SK-N-SH (cell line): ENCODE results near the gene FAM227A. TPM values are rescaled to one million over a fixed set of nuclear protein-coding genes. Genes with fewer than 3 reads are reported as not detected.
A peak's percentile ranks its signal among the peaks of the same experiment; 100 is the strongest.

Experiments
- CTCF ChIA-PET: fragments of 300-600, 350-600 bp; formaldehyde crosslinking; extraction: SDS; loops from one replicate; lab custom pipeline; 2021; lab: Yijun Ruan, JAX
- POLR2A ChIA-PET: fragments of 350-600 bp; sonication (Branson Sonifier 250); formaldehyde crosslinking; extraction: SDS; loops from one replicate; lab custom pipeline; 2020; ENCODE audit warnings: antibody characterized with exemption, inconsistent platforms; lab: Yijun Ruan, JAX
- DNase-seq: peaks from one replicate; pipeline ENCODE4 v3.0.0; 2012
- H2AFZ ChIP-seq: fragments of 200-600 bp; sonication (generic); 2 replicates; pipeline ENCODE4 v1.8.1; 2016; ENCODE audit warnings: antibody characterized with exemption, mild to moderate bottlenecking, low read depth
- H3F3A ChIP-seq: fragments of 200-600 bp; sonication (generic); replicated peaks from 2 replicates; pipeline ENCODE3; 2016; ENCODE audit warnings: antibody characterized with exemption, mild to moderate bottlenecking; ENCODE audit not compliant: insufficient read depth
- H3K27ac ChIP-seq, 2 experiments: fragments of 200-500 bp in 1 of 2; fragments of 200-600 bp in 1 of 2; sonication (Bioruptor generic) in 1 of 2; sonication (generic), shearing (Covaris generic) in 1 of 2; 2 replicates each; pipeline versions ENCODE4 v1.5.1 to v1.6.1; 2014 to 2016; ENCODE audit warnings: low read depth in 2 of 2, inconsistent platforms in 1 of 2, low read length in 1 of 2, mild to moderate bottlenecking in 1 of 2, mixed read lengths in 1 of 2
- H3K27me3 ChIP-seq: fragments of 200-600 bp; sonication (generic), shearing (Covaris generic); 2 replicates; pipeline ENCODE4 v1.6.1; 2016; ENCODE audit warnings: mixed run types; ENCODE audit not compliant: insufficient read depth
- H3K36me3 ChIP-seq, 2 experiments: fragments of 200-500 bp in 1 of 2; fragments of 200-600 bp in 1 of 2; sonication (Bioruptor generic) in 1 of 2; sonication (generic) in 1 of 2; replicated peaks in 1 of 2; 2 replicates each; pipeline versions ENCODE3 to v1.5.1; 2014 to 2016; ENCODE audit warnings: low read length in 1 of 2, mild to moderate bottlenecking in 1 of 2; ENCODE audit not compliant: insufficient read depth in 2 of 2, control insufficient read depth in 1 of 2
- H3K4me1 ChIP-seq, 2 experiments: fragments of 200-500 bp in 1 of 2; fragments of 200-600 bp in 1 of 2; sonication (Bioruptor generic) in 1 of 2; sonication (generic), shearing (Covaris generic) in 1 of 2; 2 replicates each; pipeline versions ENCODE4 v1.5.1 to v1.6.1; 2014 to 2016; ENCODE audit warnings: low read depth in 1 of 2, low read length in 1 of 2, mixed run types in 1 of 2; ENCODE audit not compliant: insufficient read depth in 2 of 2, control insufficient read depth in 1 of 2
- H3K4me2 ChIP-seq: fragments of 200-600 bp; sonication (generic), shearing (Covaris generic); 2 replicates; pipeline ENCODE4 v1.6.1; 2017; ENCODE audit warnings: mixed run types
- H3K4me3 ChIP-seq, 2 experiments: fragments of 200-500 bp in 1 of 2; fragments of 200-600 bp in 1 of 2; sonication (Bioruptor generic) in 1 of 2; sonication (generic), shearing (Covaris generic) in 1 of 2; 2 replicates each; pipeline versions ENCODE4 v1.5.1 to v1.8.1; 2014 to 2016; ENCODE audit warnings: low read depth in 2 of 2, inconsistent platforms in 1 of 2, low read length in 1 of 2, mild to moderate bottlenecking in 1 of 2, mixed read lengths in 1 of 2, moderate library complexity in 1 of 2
- H3K79me2 ChIP-seq: fragments of 200-600 bp; sonication (generic); 2 replicates; pipeline ENCODE4 v1.8.1; 2017; ENCODE audit warnings: mild to moderate bottlenecking; ENCODE audit not compliant: insufficient read depth
- H3K9ac ChIP-seq: fragments of 200-600 bp; sonication (generic); 2 replicates; pipeline ENCODE4 v1.6.1; 2017; ENCODE audit warnings: mixed run types
- H3K9me2 ChIP-seq: fragments of 200-600 bp; sonication (generic); 2 replicates; pipeline ENCODE4 v1.6.1; 2017; ENCODE audit warnings: mixed run types
- H3K9me3 ChIP-seq: fragments of 200-600 bp; sonication (generic); 2 replicates; pipeline ENCODE4 v1.6.1; 2017; ENCODE audit warnings: mixed run types, mild to moderate bottlenecking, moderate library complexity
- H4K20me1 ChIP-seq: fragments of 200-600 bp; sonication (generic); 2 replicates; pipeline ENCODE4 v1.6.1; 2017; ENCODE audit warnings: mild to moderate bottlenecking, mixed run types; ENCODE audit not compliant: insufficient read depth
- JUND ChIP-seq: IDR thresholded peaks from 2 replicates; pipeline ENCODE4 v1.4.0; 2012
- NFIC ChIP-seq: IDR thresholded peaks from 2 replicates; pipeline ENCODE4 v1.4.0; 2012; ENCODE audit warnings: borderline replicate concordance
- NRF1 ChIP-seq: IDR thresholded peaks from 2 replicates; pipeline ENCODE4 v1.6.1; 2012; ENCODE audit warnings: low read depth, mild to moderate bottlenecking, low read length
- RAD21 ChIP-seq: IDR thresholded peaks from 2 replicates; pipeline ENCODE4 v1.6.1; 2012; ENCODE audit warnings: mild to moderate bottlenecking, low read length
- SIN3A ChIP-seq: IDR thresholded peaks from 2 replicates; pipeline ENCODE4 v1.6.1; 2012; ENCODE audit warnings: low read depth, mild to moderate bottlenecking, low read length, moderate library complexity, borderline replicate concordance
- TAF1 ChIP-seq: IDR thresholded peaks from 2 replicates; pipeline ENCODE4 v1.6.1; 2012; ENCODE audit warnings: low read depth, mild to moderate bottlenecking, low read length, moderate library complexity, borderline replicate concordance
- TCF12 ChIP-seq: IDR thresholded peaks from 2 replicates; pipeline ENCODE4 v1.4.0; 2012
- TEAD4 ChIP-seq: IDR thresholded peaks from 2 replicates; pipeline ENCODE4 v1.4.0; 2012; ENCODE audit warnings: mild to moderate bottlenecking, borderline replicate concordance; ENCODE audit not compliant: insufficient read depth
- WGBS: methylation state at CpG from one replicate; pipeline ENCODE4 v1.1.6; 2017; ENCODE audit warnings: low lambda C conversion rate; 5-methylcytosine and 5-hydroxymethylcytosine counted together
- polyA plus RNA-seq, 3 experiments: library from polyadenylated mRNA; depleted of rRNA; stranded (reverse); fragments of >200 nt; gene quantifications; 2 replicates each; pipeline ENCODE4 v1.2.3, GENCODE V29; 2012
- TF ChIP-seq, protein P1 (sequence below): IDR thresholded peaks from 2 replicates; pipeline ENCODE4 v1.4.0; 2012; ENCODE audit warnings: low read depth, borderline replicate concordance
- TF ChIP-seq, protein P2 (sequence below): IDR thresholded peaks from 2 replicates; pipeline ENCODE4 v1.6.1; 2012; ENCODE audit warnings: mild to moderate bottlenecking, low read depth, low read length, moderate library complexity
- TF ChIP-seq, protein P3 (sequence below): fragments of 200-600 bp; sonication (generic); IDR thresholded peaks from 2 replicates; pipeline ENCODE4 v1.6.1; 2017; ENCODE audit warnings: antibody characterized with exemption, mild to moderate bottlenecking, moderate library complexity

Gene FAM227A
- polyA plus RNA-seq, 1 of the 3 experiments (the other 2 are of a cell fraction), result 1.2 TPM

DNA sequence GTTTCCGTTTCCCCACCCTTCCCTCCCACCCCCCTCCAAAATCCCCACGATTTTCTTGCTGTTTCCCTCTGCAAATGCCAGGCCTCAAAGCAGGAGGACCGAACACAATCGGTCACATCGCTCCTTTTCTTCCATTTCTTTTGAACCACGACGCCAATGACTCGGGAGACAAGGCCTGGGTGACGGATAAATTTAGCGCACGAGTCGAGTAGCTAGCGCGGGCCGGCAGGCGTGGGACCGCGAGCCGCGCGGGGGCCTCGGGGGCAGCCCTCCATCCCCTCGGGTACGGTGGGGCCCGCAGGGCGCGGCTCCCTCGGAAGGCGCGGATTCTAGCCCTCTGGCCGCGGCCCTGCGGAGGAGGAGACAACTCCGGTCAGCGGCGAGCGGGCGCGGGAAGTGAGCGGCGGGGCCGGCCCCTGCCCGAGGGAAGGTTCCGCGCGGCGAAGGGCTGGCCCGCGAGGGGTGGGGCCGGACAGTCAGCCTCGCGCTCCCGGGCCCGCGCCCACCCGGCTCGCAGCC, 44.1 kb upstream of the FAM227A start:
- ChIA-PET POLR2A (interaction anchor here (2.3 kb wide), 1 partner anchor 19 kb away, joined by 8 read pairs; the partner anchor contains the start of gene TOMM22), CTCF (interaction anchor here (3.0 kb wide), 1 partner anchor 18 kb away, joined by 13 read pairs; the partner anchor contains the start of gene TOMM22)
- no peak for TF ChIP-seq NFIC
- no peak for TF ChIP-seq RAD21
- TF ChIP-seq, protein P1, sequence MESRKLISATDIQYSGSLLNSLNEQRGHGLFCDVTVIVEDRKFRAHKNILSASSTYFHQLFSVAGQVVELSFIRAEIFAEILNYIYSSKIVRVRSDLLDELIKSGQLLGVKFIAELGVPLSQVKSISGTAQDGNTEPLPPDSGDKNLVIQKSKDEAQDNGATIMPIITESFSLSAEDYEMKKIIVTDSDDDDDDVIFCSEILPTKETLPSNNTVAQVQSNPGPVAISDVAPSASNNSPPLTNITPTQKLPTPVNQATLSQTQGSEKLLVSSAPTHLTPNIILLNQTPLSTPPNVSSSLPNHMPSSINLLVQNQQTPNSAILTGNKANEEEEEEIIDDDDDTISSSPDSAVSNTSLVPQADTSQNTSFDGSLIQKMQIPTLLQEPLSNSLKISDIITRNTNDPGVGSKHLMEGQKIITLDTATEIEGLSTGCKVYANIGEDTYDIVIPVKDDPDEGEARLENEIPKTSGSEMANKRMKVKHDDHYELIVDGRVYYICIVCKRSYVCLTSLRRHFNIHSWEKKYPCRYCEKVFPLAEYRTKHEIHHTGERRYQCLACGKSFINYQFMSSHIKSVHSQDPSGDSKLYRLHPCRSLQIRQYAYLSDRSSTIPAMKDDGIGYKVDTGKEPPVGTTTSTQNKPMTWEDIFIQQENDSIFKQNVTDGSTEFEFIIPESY, result no peak
- TF ChIP-seq NRF1, result no peak
- TF ChIP-seq TAF1, result no peak
- TF ChIP-seq TEAD4, result no peak
- TF ChIP-seq JUND, result no peak
- no peak for TF ChIP-seq SIN3A
- TF ChIP-seq, protein P2, sequence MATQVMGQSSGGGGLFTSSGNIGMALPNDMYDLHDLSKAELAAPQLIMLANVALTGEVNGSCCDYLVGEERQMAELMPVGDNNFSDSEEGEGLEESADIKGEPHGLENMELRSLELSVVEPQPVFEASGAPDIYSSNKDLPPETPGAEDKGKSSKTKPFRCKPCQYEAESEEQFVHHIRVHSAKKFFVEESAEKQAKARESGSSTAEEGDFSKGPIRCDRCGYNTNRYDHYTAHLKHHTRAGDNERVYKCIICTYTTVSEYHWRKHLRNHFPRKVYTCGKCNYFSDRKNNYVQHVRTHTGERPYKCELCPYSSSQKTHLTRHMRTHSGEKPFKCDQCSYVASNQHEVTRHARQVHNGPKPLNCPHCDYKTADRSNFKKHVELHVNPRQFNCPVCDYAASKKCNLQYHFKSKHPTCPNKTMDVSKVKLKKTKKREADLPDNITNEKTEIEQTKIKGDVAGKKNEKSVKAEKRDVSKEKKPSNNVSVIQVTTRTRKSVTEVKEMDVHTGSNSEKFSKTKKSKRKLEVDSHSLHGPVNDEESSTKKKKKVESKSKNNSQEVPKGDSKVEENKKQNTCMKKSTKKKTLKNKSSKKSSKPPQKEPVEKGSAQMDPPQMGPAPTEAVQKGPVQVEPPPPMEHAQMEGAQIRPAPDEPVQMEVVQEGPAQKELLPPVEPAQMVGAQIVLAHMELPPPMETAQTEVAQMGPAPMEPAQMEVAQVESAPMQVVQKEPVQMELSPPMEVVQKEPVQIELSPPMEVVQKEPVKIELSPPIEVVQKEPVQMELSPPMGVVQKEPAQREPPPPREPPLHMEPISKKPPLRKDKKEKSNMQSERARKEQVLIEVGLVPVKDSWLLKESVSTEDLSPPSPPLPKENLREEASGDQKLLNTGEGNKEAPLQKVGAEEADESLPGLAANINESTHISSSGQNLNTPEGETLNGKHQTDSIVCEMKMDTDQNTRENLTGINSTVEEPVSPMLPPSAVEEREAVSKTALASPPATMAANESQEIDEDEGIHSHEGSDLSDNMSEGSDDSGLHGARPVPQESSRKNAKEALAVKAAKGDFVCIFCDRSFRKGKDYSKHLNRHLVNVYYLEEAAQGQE, result no peak
- TF ChIP-seq TCF12, result no peak
- TF ChIP-seq, protein P3, sequence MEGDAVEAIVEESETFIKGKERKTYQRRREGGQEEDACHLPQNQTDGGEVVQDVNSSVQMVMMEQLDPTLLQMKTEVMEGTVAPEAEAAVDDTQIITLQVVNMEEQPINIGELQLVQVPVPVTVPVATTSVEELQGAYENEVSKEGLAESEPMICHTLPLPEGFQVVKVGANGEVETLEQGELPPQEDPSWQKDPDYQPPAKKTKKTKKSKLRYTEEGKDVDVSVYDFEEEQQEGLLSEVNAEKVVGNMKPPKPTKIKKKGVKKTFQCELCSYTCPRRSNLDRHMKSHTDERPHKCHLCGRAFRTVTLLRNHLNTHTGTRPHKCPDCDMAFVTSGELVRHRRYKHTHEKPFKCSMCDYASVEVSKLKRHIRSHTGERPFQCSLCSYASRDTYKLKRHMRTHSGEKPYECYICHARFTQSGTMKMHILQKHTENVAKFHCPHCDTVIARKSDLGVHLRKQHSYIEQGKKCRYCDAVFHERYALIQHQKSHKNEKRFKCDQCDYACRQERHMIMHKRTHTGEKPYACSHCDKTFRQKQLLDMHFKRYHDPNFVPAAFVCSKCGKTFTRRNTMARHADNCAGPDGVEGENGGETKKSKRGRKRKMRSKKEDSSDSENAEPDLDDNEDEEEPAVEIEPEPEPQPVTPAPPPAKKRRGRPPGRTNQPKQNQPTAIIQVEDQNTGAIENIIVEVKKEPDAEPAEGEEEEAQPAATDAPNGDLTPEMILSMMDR, result no peak
- peaks cover 29% of the 10 kb centered on the region for H3F3A ChIP-seq
- H3K9ac ChIP-seq, result peak overlapping the region; percentile 95
- H3K4me3 ChIP-seq, result peak overlapping the region; percentile 65 to 70
- no peaks in the 10 kb centered on the region for H3K27me3 ChIP-seq
- no peak overlapping the region for H2AFZ ChIP-seq
- H3K9me2 ChIP-seq, result no peaks in the 10 kb centered on the region
- H3K79me2 ChIP-seq, result peaks cover 51% of the 10 kb centered on the region
- no peaks in the 10 kb centered on the region for H3K36me3 ChIP-seq
- H3K9me3 ChIP-seq, result no peaks in the 10 kb centered on the region
- WGBS, result 1% methylated on average over 9 of the region's 57 CpGs
- DNase-seq, result peak; percentile 82
- no peaks in the 10 kb centered on the region for H4K20me1 ChIP-seq
- H3K4me2 ChIP-seq, result peak overlapping the region; percentile 85
- peak overlapping the region; percentile 64 to 75 for H3K27ac ChIP-seq
- H3K4me1 ChIP-seq, result peaks cover 10 to 20% of the 10 kb centered on the region in 2 experiments; a peak in 2 of 4 replicates
